Neuronal stem cell (in vitro differentiated cells): ENCODE data around the gene DTNB.
"Not testable (repeated sequence)": the region's sequence is repeated elsewhere in the genome, so short reads cannot be mapped to it uniquely, and the experiment has no call there.

ENCODE experiments used
- DNase-seq: peaks from one replicate; pipeline ENCODE4 v3.0.0-alpha.2; 2013; ENCODE audit warnings: low spot score
- H2AFZ ChIP-seq: one replicate; pipeline ENCODE4 v1.6.1; 2013; ENCODE audit warnings: mild to moderate bottlenecking, low read length, inconsistent platforms
- H2AK5ac ChIP-seq: 2 replicates; pipeline ENCODE4 v1.6.1; 2013; ENCODE audit warnings: low read depth, mild to moderate bottlenecking, inconsistent platforms, low read length, moderate library complexity, mixed read lengths
- H2BK120ac ChIP-seq: 2 replicates; pipeline ENCODE4 v1.6.1; 2013; ENCODE audit warnings: low read depth, mild to moderate bottlenecking, inconsistent platforms, low read length, moderate library complexity, mixed read lengths
- H2BK12ac ChIP-seq: one replicate; pipeline ENCODE4 v1.6.1; 2013; ENCODE audit warnings: low read length, inconsistent platforms
- H2BK15ac ChIP-seq: 2 replicates; pipeline ENCODE4 v1.6.1; 2013; ENCODE audit warnings: mild to moderate bottlenecking, low read length, inconsistent platforms, mixed read lengths
- H2BK5ac ChIP-seq: one replicate; pipeline ENCODE4 v1.6.1; 2013; ENCODE audit warnings: inconsistent platforms, mild to moderate bottlenecking, low read length, moderate library complexity
- H3K14ac ChIP-seq: one replicate; pipeline ENCODE4 v1.6.1; 2013; ENCODE audit warnings: low read length, inconsistent platforms
- H3K18ac ChIP-seq: 2 replicates; pipeline ENCODE4 v1.6.1; 2013; ENCODE audit warnings: low read length, inconsistent platforms
- H3K23ac ChIP-seq: 2 replicates; pipeline ENCODE4 v1.6.1; 2013; ENCODE audit warnings: low read depth, mild to moderate bottlenecking, mixed read lengths, low read length, inconsistent platforms; ENCODE audit not compliant: poor library complexity
- H3K27ac ChIP-seq: replicated peaks from 3 replicates; pipeline ENCODE4 v1.5.1; 2013; ENCODE audit warnings: low read length, inconsistent platforms
- H3K27me3 ChIP-seq, 3 experiments: 2 replicates each; pipeline ENCODE4 v1.6.1; 2013; ENCODE audit warnings: low read length in 3 of 3, mild to moderate bottlenecking in 2 of 3, inconsistent platforms in 1 of 3, low read depth in 1 of 3, mixed read lengths in 1 of 3, moderate library complexity in 1 of 3; ENCODE audit not compliant: control insufficient read depth in 3 of 3, insufficient read depth in 3 of 3
- H3K36me3 ChIP-seq, 2 donors: replicated peaks in 1 of 2; 2 replicates each; pipeline ENCODE4 v1.6.1; 2013; ENCODE audit warnings: low read length in 2 of 2; ENCODE audit not compliant: control insufficient read depth in 2 of 2, insufficient read depth in 2 of 2
- H3K4ac ChIP-seq: 2 replicates; pipeline ENCODE4 v1.6.1; 2013; ENCODE audit warnings: inconsistent platforms, mild to moderate bottlenecking, low read length, moderate library complexity
- H3K4me1 ChIP-seq, 2 donors: 1 replicate in 1 of 2; 2 replicates in 1 of 2; pipeline ENCODE4 v1.6.1; 2013; ENCODE audit warnings: low read length in 2 of 2, low read depth in 1 of 2; ENCODE audit not compliant: control insufficient read depth in 2 of 2, insufficient read depth in 1 of 2
- H3K4me2 ChIP-seq: one replicate; pipeline ENCODE4 v1.6.1; 2013; ENCODE audit warnings: mild to moderate bottlenecking, low read length, inconsistent platforms; ENCODE audit not compliant: insufficient read depth, poor library complexity, severe bottlenecking
- H3K4me3 ChIP-seq, 2 donors: 2 replicates each; pipeline ENCODE4 v1.5.1; 2013; ENCODE audit warnings: low read length in 2 of 2, mild to moderate bottlenecking in 2 of 2, inconsistent platforms in 1 of 2, moderate library complexity in 1 of 2
- H3K79me1 ChIP-seq: one replicate; pipeline ENCODE4 v1.6.1; 2013; ENCODE audit warnings: low read depth, mild to moderate bottlenecking, inconsistent platforms, low read length, moderate library complexity
- H3K9ac ChIP-seq: one replicate; pipeline ENCODE4 v1.6.1; 2013; ENCODE audit warnings: mild to moderate bottlenecking, low read depth, low read length, inconsistent platforms; ENCODE audit not compliant: poor library complexity
- H3K9me3 ChIP-seq, 2 donors: replicated peaks in 1 of 2; 2 replicates each; pipeline versions ENCODE3 to v1.6.1; 2013; ENCODE audit warnings: low read length in 2 of 2, mild to moderate bottlenecking in 2 of 2, inconsistent platforms in 1 of 2, low read depth in 1 of 2, mixed read lengths in 1 of 2, moderate library complexity in 1 of 2; ENCODE audit not compliant: control insufficient read depth in 2 of 2, insufficient read depth in 1 of 2
- H4K8ac ChIP-seq: one replicate; pipeline ENCODE4 v1.6.1; 2013; ENCODE audit warnings: low read depth, mild to moderate bottlenecking, inconsistent platforms, low read length, moderate library complexity
- H4K91ac ChIP-seq: one replicate; pipeline ENCODE4 v1.6.1; 2013; ENCODE audit warnings: low read length, low read depth, mild to moderate bottlenecking, inconsistent platforms; ENCODE audit not compliant: poor library complexity
- WGBS, 2 donors: extraction: QIAGEN DNeasy Blood & Tissue Kit; methylation state at CpG; one replicate each; pipeline ENCODE4 v1.1.7; 2013; ENCODE audit warnings: missing lambda C conversion rate in 2 of 2, mixed read lengths in 1 of 2; ENCODE audit not compliant: insufficient read length in 2 of 2, insufficient replicate concordance in 1 of 2; ENCODE audit errors: extremely low coverage in 2 of 2; 5-methylcytosine and 5-hydroxymethylcytosine counted together

Gene DTNB

DNA sequence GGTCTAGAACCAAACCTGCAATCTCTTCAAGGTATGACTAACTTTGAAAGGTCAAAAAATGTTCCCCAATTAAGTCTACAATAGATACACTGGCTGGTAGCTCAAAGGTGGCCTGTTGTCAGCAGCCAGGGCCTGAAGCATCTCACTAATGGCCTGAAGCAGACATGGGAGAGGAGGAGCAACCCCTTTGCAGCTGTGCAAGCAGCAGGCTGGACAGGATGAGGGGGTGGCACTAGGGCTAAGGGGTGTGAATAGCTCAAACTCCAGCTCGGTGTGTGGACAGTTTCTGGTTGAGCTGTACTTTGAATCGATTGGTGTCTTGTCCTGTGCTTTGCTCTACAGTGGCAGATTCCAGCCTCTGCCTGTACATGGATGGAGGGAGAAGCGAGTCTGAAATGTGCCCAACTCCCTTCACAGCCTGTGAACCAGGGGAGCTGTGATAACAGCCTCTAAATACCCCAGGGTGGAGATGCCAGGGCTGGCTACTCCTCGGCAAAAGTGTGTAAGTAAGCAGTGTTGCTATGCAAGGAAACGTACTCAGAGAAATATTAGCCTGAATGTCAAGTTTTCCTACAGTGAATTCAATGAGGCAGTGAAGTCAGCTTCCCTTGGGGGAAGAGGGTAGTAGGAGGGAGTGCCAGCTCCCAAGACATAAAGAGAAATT is 34.7 kb upstream of the DTNB start:
- Histone ChIP-seq H2BK5ac (no peak overlapping the region), H3K4me2 (no peak overlapping the region), H2BK15ac (peak overlapping the region; percentile 21), H2AK5ac (peak overlapping the region; percentile 50), H3K79me1 (no peaks in the 10 kb centered on the region), H3K4me3 (no peak overlapping the region), H3K9me3 (no peaks in the 10 kb centered on the region), H3K23ac (no peak overlapping the region), H3K9ac (no peak overlapping the region), H2AFZ (peak overlapping the region; percentile 56), H2BK120ac (no peak overlapping the region), H4K8ac (no peak overlapping the region), H3K14ac (no peak overlapping the region), H3K4me1 (peaks cover 0 to 4% of the 10 kb centered on the region in 2 donors), H2BK12ac (no peak overlapping the region), H3K36me3 (no peaks in the 10 kb centered on the region), H3K27me3 (no peaks in the 10 kb centered on the region), H3K4ac (no peak overlapping the region), H4K91ac (no peak overlapping the region), H3K27ac (no peak overlapping the region), H3K18ac (no peak overlapping the region)
- WGBS, 2 donors = no CpG with 5 or more reads among the region's 5 CpGs
- no peak for DNase-seq

DNA sequence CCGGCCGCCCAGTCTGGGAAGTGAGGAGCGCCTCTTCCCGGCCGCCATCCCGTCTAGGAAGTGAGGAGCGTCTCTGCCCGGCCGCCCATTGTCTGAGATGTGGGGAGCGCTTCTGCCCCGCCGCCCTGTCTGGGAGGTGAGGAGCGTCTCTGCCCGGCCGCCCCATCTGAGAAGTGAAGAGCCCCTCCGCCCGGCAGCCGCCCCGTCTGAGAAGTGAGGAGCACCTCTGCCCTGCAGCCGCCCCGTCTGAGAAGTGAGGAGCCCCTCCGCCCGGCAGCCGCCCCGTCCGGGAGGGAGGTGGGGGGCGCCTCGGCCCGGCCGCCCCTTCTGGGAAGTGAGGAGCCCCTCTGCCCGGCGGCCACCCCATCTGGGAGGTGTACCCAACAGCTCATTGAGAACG is 32.2 kb upstream of the DTNB start:
- H4K8ac ChIP-seq, H3K9ac ChIP-seq, H3K27ac ChIP-seq, H3K14ac ChIP-seq, H3K4me2 ChIP-seq, H2BK5ac ChIP-seq, H3K9me3 ChIP-seq, H4K91ac ChIP-seq, H2AK5ac ChIP-seq, DNase-seq, H2BK12ac ChIP-seq, H3K79me1 ChIP-seq, H2BK120ac ChIP-seq, H3K4me3 ChIP-seq, H3K36me3 ChIP-seq, H3K23ac ChIP-seq, H2AFZ ChIP-seq, H3K4me1 ChIP-seq, H3K18ac ChIP-seq, H3K4ac ChIP-seq, H3K27me3 ChIP-seq, H2BK15ac ChIP-seq: not testable (repeated sequence)
- no CpG with 5 or more reads among the region's 33 CpGs for WGBS, 2 donors

DNA sequence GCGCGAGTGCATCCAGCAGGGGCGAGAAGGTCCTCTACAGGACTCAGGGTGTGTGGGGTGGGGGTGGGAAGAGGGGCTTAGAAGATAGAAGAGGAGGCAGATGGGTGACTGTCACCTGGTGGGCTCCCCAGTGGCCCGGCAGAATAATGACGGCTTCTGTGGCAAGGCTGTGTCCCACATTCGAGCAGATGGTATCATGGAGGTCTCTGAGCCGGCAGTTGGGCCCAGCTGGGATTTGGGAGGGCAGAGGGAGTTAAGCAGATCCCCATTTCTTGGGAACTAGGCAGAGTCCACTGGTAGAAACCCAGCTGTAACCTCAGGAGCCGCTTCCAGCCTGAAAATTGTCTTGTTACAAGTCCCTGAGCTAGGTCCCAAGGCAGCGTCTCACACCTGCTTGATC is 28.4 kb upstream of the DTNB start:
- peak overlapping the region; percentile 50 for H2AK5ac ChIP-seq
- no peak overlapping the region for H4K8ac ChIP-seq
- H3K14ac ChIP-seq = no peak overlapping the region
- H2AFZ ChIP-seq = no peak overlapping the region
- H3K4me3 ChIP-seq = no peak overlapping the region
- H3K36me3 ChIP-seq = no peaks in the 10 kb centered on the region
- no peak for DNase-seq
- H2BK5ac ChIP-seq = no peak overlapping the region
- no CpG with 5 or more reads among the region's 9 CpGs for WGBS, 2 donors
- no peak overlapping the region for H3K23ac ChIP-seq
- no peak overlapping the region for H4K91ac ChIP-seq
- H2BK12ac ChIP-seq = no peak overlapping the region
- no peak overlapping the region for H2BK15ac ChIP-seq
- H3K9ac ChIP-seq = no peak overlapping the region
- no peaks in the 10 kb centered on the region for H3K79me1 ChIP-seq
- peaks cover 13 to 14% of the 10 kb centered on the region in 2 donors for H3K4me1 ChIP-seq
- H3K27me3 ChIP-seq = peaks cover 0 to 14% (median 0%) of the 10 kb centered on the region in 3 experiments
- H3K27ac ChIP-seq = no peak overlapping the region
- H3K4me2 ChIP-seq = no peak overlapping the region
- no peak overlapping the region for H2BK120ac ChIP-seq
- no peak overlapping the region for H3K4ac ChIP-seq
- no peak overlapping the region for H3K18ac ChIP-seq
- no peaks in the 10 kb centered on the region for H3K9me3 ChIP-seq

DNA sequence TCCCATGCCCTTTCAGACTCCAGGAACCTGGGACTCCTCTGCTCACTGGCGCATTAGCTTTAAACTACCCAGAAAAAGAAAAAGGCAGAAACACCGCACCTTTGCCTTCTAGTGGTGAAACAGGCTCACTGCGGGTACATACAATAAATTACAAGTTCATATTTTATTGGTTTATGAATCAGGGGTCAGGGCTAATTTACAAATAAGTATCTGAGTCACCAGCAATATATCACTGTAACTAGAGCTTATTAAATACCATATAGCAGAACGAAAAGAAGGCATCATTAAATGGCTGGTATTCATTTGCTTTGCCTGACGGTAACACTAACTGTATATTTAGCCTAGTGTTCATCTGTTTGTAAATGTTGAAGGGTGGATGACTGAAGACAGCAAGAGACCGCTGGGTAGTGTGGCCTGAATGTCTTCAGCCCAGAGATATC is 26.9 kb upstream of the DTNB start:
- no peak overlapping the region for H2AFZ ChIP-seq
- no peak overlapping the region for H3K4me3 ChIP-seq
- no peak overlapping the region for H3K4ac ChIP-seq
- no peak overlapping the region for H4K8ac ChIP-seq
- H3K27me3 ChIP-seq = peaks cover 0 to 14% (median 0%) of the 10 kb centered on the region in 3 experiments
- H3K14ac ChIP-seq = no peak overlapping the region
- H3K27ac ChIP-seq = no peak overlapping the region
- H2BK5ac ChIP-seq = no peak overlapping the region
- H3K4me2 ChIP-seq = no peak overlapping the region
- no peak overlapping the region for H4K91ac ChIP-seq
- H3K4me1 ChIP-seq = peaks cover 13 to 14% of the 10 kb centered on the region in 2 donors
- H2BK12ac ChIP-seq = no peak overlapping the region
- no peak overlapping the region for H3K18ac ChIP-seq
- no peak overlapping the region for H3K23ac ChIP-seq
- H2AK5ac ChIP-seq = no peak overlapping the region
- WGBS, 2 donors = no CpG with 5 or more reads among the region's 6 CpGs
- H2BK120ac ChIP-seq = no peak overlapping the region
- H3K36me3 ChIP-seq = no peaks in the 10 kb centered on the region
- no peak for DNase-seq
- no peaks in the 10 kb centered on the region for H3K9me3 ChIP-seq
- no peak overlapping the region for H3K9ac ChIP-seq
- no peaks in the 10 kb centered on the region for H3K79me1 ChIP-seq
- H2BK15ac ChIP-seq = no peak overlapping the region
